ENCODE data around the gene LRCOL1.

Gene LRCOL1

DNA sequence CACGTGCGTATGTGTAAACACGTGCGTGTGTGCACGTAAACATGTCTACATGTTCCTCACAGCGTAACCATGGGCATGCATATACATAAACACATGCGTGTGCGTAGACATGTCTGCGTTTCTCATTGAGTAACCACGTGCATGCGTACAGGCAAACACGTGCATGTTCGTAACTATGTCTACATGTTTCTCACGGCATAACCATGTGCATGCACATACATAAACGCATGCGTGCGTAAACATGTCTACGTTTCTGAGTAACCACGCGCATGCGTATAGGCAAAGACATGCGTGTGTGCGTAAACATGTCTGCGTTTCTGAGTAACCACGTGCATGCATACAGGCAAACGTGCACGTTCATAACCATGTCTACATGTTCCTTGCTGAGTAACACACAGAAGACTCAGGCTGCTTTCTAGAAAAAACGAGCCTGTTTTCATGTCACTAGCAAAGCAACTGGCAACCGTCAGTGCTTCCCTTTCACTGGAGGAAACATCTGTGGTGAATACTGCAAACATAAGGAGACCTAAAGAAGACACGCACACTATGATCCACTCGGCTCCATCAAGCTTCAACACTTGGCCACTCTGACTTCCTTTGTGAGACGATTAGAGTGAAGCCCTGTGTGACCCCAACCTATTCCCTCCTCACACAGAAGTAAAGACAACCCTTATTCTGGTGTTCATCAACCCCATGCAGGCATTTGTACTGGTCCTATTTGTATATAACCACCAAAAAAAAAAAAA is 47.9 kb upstream of the LRCOL1 start:
- Histone ChIP-seq H3K4me2 (ENCODE audit: low read depth, low read length, poor library complexity, severe bottlenecking) (no peak overlapping the region), H4K20me1 (ENCODE audit: insufficient read depth, low read length, poor library complexity, severe bottlenecking) (no peaks in the 10 kb centered on the region), H3K4me3 (ENCODE audit: low read length, poor library complexity, severe bottlenecking) (no peak overlapping the region), H3K9ac (ENCODE audit: low read depth, low read length, poor library complexity, severe bottlenecking) (no peak overlapping the region), H3K36me3 (ENCODE audit: insufficient read depth, low read length) (peaks cover 97% of the 10 kb centered on the region; the same call in 1 of the 2 replicates), H2AFZ (ENCODE audit: low read length) (no peak overlapping the region), H3F3A (ENCODE audit: low read depth) (no peaks in the 10 kb centered on the region), H3K9me2 (replicated peaks; ENCODE audit: low read depth, low read length) (no peaks in the 10 kb centered on the region), H3K4me1 (ENCODE audit: insufficient read depth, low read length, poor library complexity, severe bottlenecking) (peaks cover 35% of the 10 kb centered on the region), H3K27me3 (ENCODE audit: insufficient read depth, low read length, poor library complexity, severe bottlenecking) (no peaks in the 10 kb centered on the region), H3K9me3 (ENCODE audit: insufficient read depth, low read depth, low read length) (no peaks in the 10 kb centered on the region), H3K79me2 (ENCODE audit: insufficient read depth, low read length) (peaks cover 8% of the 10 kb centered on the region; the same call in 1 of the 2 replicates)
- TF ChIP-seq, protein P1, sequence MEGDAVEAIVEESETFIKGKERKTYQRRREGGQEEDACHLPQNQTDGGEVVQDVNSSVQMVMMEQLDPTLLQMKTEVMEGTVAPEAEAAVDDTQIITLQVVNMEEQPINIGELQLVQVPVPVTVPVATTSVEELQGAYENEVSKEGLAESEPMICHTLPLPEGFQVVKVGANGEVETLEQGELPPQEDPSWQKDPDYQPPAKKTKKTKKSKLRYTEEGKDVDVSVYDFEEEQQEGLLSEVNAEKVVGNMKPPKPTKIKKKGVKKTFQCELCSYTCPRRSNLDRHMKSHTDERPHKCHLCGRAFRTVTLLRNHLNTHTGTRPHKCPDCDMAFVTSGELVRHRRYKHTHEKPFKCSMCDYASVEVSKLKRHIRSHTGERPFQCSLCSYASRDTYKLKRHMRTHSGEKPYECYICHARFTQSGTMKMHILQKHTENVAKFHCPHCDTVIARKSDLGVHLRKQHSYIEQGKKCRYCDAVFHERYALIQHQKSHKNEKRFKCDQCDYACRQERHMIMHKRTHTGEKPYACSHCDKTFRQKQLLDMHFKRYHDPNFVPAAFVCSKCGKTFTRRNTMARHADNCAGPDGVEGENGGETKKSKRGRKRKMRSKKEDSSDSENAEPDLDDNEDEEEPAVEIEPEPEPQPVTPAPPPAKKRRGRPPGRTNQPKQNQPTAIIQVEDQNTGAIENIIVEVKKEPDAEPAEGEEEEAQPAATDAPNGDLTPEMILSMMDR (conservative IDR thresholded peaks at IDR 0.05; ENCODE audit: low read length), result no peak
- no peak for TF ChIP-seq EZH2phosphoT487 (IDR thresholded peaks at IDR 0.05; ENCODE audit: borderline replicate concordance)

GRCh38 chr12:132657004-132657727 is 46.8 kb upstream of the LRCOL1 start:
- Histone ChIP-seq H3K79me2 (ENCODE audit: insufficient read depth, low read length) (no peaks in the 10 kb centered on the region), H3K9ac (ENCODE audit: low read depth, low read length, poor library complexity, severe bottlenecking) (no peak overlapping the region), H2AFZ (ENCODE audit: low read length) (no peak overlapping the region), H3K4me1 (ENCODE audit: insufficient read depth, low read length, poor library complexity, severe bottlenecking) (peaks cover 24% of the 10 kb centered on the region), H4K20me1 (ENCODE audit: insufficient read depth, low read length, poor library complexity, severe bottlenecking) (no peaks in the 10 kb centered on the region), H3F3A (ENCODE audit: low read depth) (no peaks in the 10 kb centered on the region), H3K36me3 (ENCODE audit: insufficient read depth, low read length) (peaks cover 94% of the 10 kb centered on the region; the same call in 1 of the 2 replicates), H3K27me3 (ENCODE audit: insufficient read depth, low read length, poor library complexity, severe bottlenecking) (no peaks in the 10 kb centered on the region), H3K9me2 (replicated peaks; ENCODE audit: low read depth, low read length) (no peaks in the 10 kb centered on the region), H3K9me3 (ENCODE audit: insufficient read depth, low read depth, low read length) (no peaks in the 10 kb centered on the region), H3K4me3 (ENCODE audit: low read length, poor library complexity, severe bottlenecking) (no peak overlapping the region), H3K4me2 (ENCODE audit: low read depth, low read length, poor library complexity, severe bottlenecking) (no peak overlapping the region)
- no peak for TF ChIP-seq EZH2phosphoT487 (IDR thresholded peaks at IDR 0.05; ENCODE audit: borderline replicate concordance)
- TF ChIP-seq, protein P1 (conservative IDR thresholded peaks at IDR 0.05; ENCODE audit: low read length), result peak; percentile 28; the same call in 1 of the 2 replicates

DNA sequence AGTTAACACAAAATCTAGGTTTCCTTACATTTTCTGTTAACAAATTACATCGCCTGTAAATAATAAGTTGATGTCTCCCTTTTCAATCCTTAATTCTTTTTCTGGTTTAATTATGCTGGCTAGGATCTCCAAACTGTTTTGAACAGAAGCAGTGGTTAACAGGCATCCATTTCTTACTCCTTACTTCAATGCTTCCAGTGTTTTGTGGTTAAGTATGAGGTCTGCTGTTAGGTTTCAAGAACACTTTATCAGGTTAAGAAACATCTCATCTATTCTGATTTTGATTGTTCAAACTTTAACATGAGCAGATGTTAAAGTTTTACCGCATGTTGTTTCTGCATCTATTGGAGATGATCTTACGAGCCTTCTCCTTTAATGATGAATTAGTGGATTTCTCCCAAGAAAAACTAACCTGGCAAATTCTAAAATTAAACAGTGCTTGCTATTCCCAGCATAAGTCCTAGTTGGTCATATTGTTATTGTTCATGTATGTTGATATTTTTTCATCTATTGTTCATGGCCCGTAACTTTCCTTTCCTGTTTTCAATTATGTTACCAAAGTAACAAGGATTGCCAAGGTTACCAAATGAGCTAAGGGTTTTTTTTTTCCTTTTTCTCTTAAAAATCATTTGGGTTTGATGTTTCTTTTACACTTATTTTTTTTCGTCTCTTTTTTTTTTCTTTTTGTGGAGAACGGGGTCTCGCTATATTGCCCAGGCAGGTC is 43.3 kb upstream of the LRCOL1 start:
- Histone ChIP-seq H3K4me3 (ENCODE audit: low read length, poor library complexity, severe bottlenecking) (no peak overlapping the region), H3F3A (ENCODE audit: low read depth) (no peaks in the 10 kb centered on the region), H2AFZ (ENCODE audit: low read length) (no peak overlapping the region), H3K4me2 (ENCODE audit: low read depth, low read length, poor library complexity, severe bottlenecking) (no peak overlapping the region), H3K9me3 (ENCODE audit: insufficient read depth, low read depth, low read length) (no peaks in the 10 kb centered on the region), H3K4me1 (ENCODE audit: insufficient read depth, low read length, poor library complexity, severe bottlenecking) (no peaks in the 10 kb centered on the region), H3K9me2 (replicated peaks; ENCODE audit: low read depth, low read length) (no peaks in the 10 kb centered on the region), H3K36me3 (ENCODE audit: insufficient read depth, low read length) (peaks cover 90% of the 10 kb centered on the region), H3K27me3 (ENCODE audit: insufficient read depth, low read length, poor library complexity, severe bottlenecking) (no peaks in the 10 kb centered on the region), H3K9ac (ENCODE audit: low read depth, low read length, poor library complexity, severe bottlenecking) (no peak overlapping the region), H4K20me1 (ENCODE audit: insufficient read depth, low read length, poor library complexity, severe bottlenecking) (no peaks in the 10 kb centered on the region), H3K79me2 (ENCODE audit: insufficient read depth, low read length) (no peaks in the 10 kb centered on the region)
- TF ChIP-seq, protein P1 (conservative IDR thresholded peaks at IDR 0.05; ENCODE audit: low read length), result no peak
- TF ChIP-seq EZH2phosphoT487 (IDR thresholded peaks at IDR 0.05; ENCODE audit: borderline replicate concordance), result no peak
